H1 (cell line): Measurements from ENCODE around the gene ARHGEF10L. TPM values are rescaled to one million over a fixed set of nuclear protein-coding genes. Genes with fewer than 3 reads are reported as not detected.

Source experiments
- CTCF ChIA-PET: fragments of 300-600 bp; sonication (Branson Sonifier 250); formaldehyde crosslinking; loops from one replicate; lab custom pipeline; 2021; ENCODE audit not compliant: partially characterized antibody; lab: Charles Lee
- POLR2A ChIA-PET: fragments of 300-600 bp; sonication (Branson Sonifier 250); formaldehyde crosslinking; loops from one replicate; lab custom pipeline; 2021; ENCODE audit warnings: inconsistent platforms; ENCODE audit not compliant: partially characterized antibody; lab: Charles Lee
- DNase-seq, 2 experiments: peaks; one replicate each; pipeline versions ENCODE4 v3.0.0 to v3.0.0-alpha.2; 2010 to 2022; ENCODE audit warnings: low spot score in 2 of 2, low read depth in 1 of 2, mixed read lengths in 1 of 2
- FAIRE-seq: peaks from 2 replicates; lab custom pipeline; 2011; peaks lifted over from hg19 to GRCh38; lab: Jason Lieb, UNC
- H2AFZ ChIP-seq: 2 replicates; pipeline ENCODE4 v1.8.1; 2012; ENCODE audit warnings: low read length, inconsistent platforms
- H2AK5ac ChIP-seq: 2 replicates; pipeline ENCODE4 v1.6.1; 2013; ENCODE audit warnings: low read depth, low read length
- H2BK120ac ChIP-seq: replicated peaks from 2 replicates; pipeline ENCODE3; 2013; ENCODE audit warnings: low read depth, low read length, inconsistent platforms
- H2BK12ac ChIP-seq: 2 replicates; pipeline ENCODE4 v1.6.1; 2013; ENCODE audit warnings: low read depth, low read length
- H2BK15ac ChIP-seq: 2 replicates; pipeline ENCODE4 v1.6.1; 2013; ENCODE audit warnings: low read length
- H2BK20ac ChIP-seq: 2 replicates; pipeline ENCODE4 v1.6.1; 2013; ENCODE audit warnings: low read length
- H2BK5ac ChIP-seq: 2 replicates; pipeline ENCODE4 v1.6.1; 2013; ENCODE audit warnings: low read depth, low read length
- H3K14ac ChIP-seq: 2 replicates; pipeline ENCODE4 v1.6.1; 2013; ENCODE audit warnings: inconsistent platforms; ENCODE audit not compliant: insufficient read length
- H3K18ac ChIP-seq: 2 replicates; pipeline ENCODE4 v1.6.1; 2013; ENCODE audit warnings: low read length; ENCODE audit errors: extremely low read depth
- H3K23ac ChIP-seq: 2 replicates; pipeline ENCODE4 v1.6.1; 2013; ENCODE audit warnings: inconsistent platforms; ENCODE audit not compliant: insufficient read length
- H3K23me2 ChIP-seq: 2 replicates; pipeline ENCODE4 v1.6.1; 2013; ENCODE audit warnings: low read depth, low read length
- H3K27ac ChIP-seq: 2 replicates; pipeline ENCODE4 v1.6.1; 2011; ENCODE audit warnings: low read depth, low read length, inconsistent platforms
- H3K27me3 ChIP-seq, 4 experiments: replicated peaks in 1 of 4; 1 replicate in 1 of 4; 2 replicates in 3 of 4; pipeline versions ENCODE4 v1.6.1 to v1.8.1; 2011 to 2013; ENCODE audit warnings: low read length in 3 of 4, mild to moderate bottlenecking in 3 of 4, inconsistent platforms in 2 of 4, mixed read lengths in 2 of 4, moderate library complexity in 1 of 4; ENCODE audit not compliant: control insufficient read depth in 3 of 4, insufficient read depth in 3 of 4; ENCODE audit errors: extremely low read depth in 1 of 4
- H3K36me3 ChIP-seq, 4 experiments: 2 replicates each; pipeline versions ENCODE4 v1.6.1 to v1.8.1; 2011 to 2013; ENCODE audit warnings: mild to moderate bottlenecking in 4 of 4, low read length in 3 of 4, moderate library complexity in 2 of 4, control low read depth in 1 of 4, inconsistent platforms in 1 of 4; ENCODE audit not compliant: insufficient read depth in 4 of 4, control insufficient read depth in 2 of 4
- H3K4ac ChIP-seq: replicated peaks from 2 replicates; pipeline ENCODE3; 2013; ENCODE audit warnings: low read length, low read depth, mixed read lengths, inconsistent platforms; ENCODE audit not compliant: insufficient read length
- H3K4me1 ChIP-seq, 4 experiments: replicated peaks in 1 of 4; 1 replicate in 1 of 4; 2 replicates in 3 of 4; pipeline versions ENCODE4 v1.6.1 to v1.8.1; 2011 to 2013; ENCODE audit warnings: low read length in 3 of 4, inconsistent platforms in 2 of 4, mixed read lengths in 1 of 4; ENCODE audit not compliant: insufficient read depth in 4 of 4, control insufficient read depth in 3 of 4
- H3K4me2 ChIP-seq, 2 experiments: 2 replicates each; pipeline versions ENCODE4 v1.6.1 to v1.8.1; 2011 to 2013; ENCODE audit warnings: low read depth in 2 of 2, low read length in 2 of 2, control low read depth in 1 of 2, inconsistent platforms in 1 of 2, mild to moderate bottlenecking in 1 of 2; ENCODE audit not compliant: insufficient read depth in 1 of 2
- H3K4me3 ChIP-seq, 4 experiments: fragments of 200-600, 300-600 bp in 1 of 4; sonication (generic), shearing (Covaris generic), sonication (Bioruptor Twin) in 1 of 4; 2 replicates each; pipeline versions ENCODE4 v1.5.1 to v1.8.1; 2011 to 2016; ENCODE audit warnings: low read length in 4 of 4, low read depth in 3 of 4, control low read depth in 2 of 4, inconsistent platforms in 2 of 4, mild to moderate bottlenecking in 2 of 4, mixed read lengths in 1 of 4, moderate library complexity in 1 of 4; ENCODE audit not compliant: insufficient read depth in 2 of 4; ENCODE audit errors: extremely low read depth in 1 of 4
- H3K56ac ChIP-seq: replicated peaks from 2 replicates; pipeline ENCODE3; 2013; ENCODE audit warnings: low read depth, mild to moderate bottlenecking, mixed read lengths, low read length, inconsistent platforms; ENCODE audit not compliant: insufficient read length
- H3K79me1 ChIP-seq: 2 replicates; pipeline ENCODE4 v1.6.1; 2013; ENCODE audit warnings: low read depth, low read length, control low read depth
- H3K79me2 ChIP-seq, 2 experiments: 2 replicates each; pipeline versions ENCODE4 v1.6.1 to v1.8.1; 2012 to 2013; ENCODE audit warnings: low read length in 2 of 2, mild to moderate bottlenecking in 2 of 2, inconsistent platforms in 1 of 2; ENCODE audit not compliant: insufficient read depth in 2 of 2, control insufficient read depth in 1 of 2
- H3K9ac ChIP-seq, 4 experiments: replicated peaks in 1 of 4; 1 replicate in 1 of 4; 2 replicates in 3 of 4; pipeline versions ENCODE4 v1.6.1 to v1.8.1; 2011 to 2013; ENCODE audit warnings: low read depth in 3 of 4, low read length in 3 of 4, control low read depth in 2 of 4, mild to moderate bottlenecking in 2 of 4, moderate library complexity in 2 of 4, inconsistent platforms in 1 of 4; ENCODE audit errors: extremely low read depth in 1 of 4
- H3K9me3 ChIP-seq, 2 experiments: 2 replicates each; pipeline versions ENCODE4 v1.6.1 to v1.8.1; 2012 to 2013; ENCODE audit warnings: mild to moderate bottlenecking in 2 of 2, moderate library complexity in 2 of 2, control low read depth in 1 of 2, inconsistent platforms in 1 of 2, low read depth in 1 of 2, low read length in 1 of 2, mixed read lengths in 1 of 2; ENCODE audit not compliant: insufficient read depth in 2 of 2
- H4K20me1 ChIP-seq, 2 experiments: replicated peaks in 1 of 2; 2 replicates each; pipeline versions ENCODE3 to v1.8.1; 2011 to 2013; ENCODE audit warnings: inconsistent platforms in 2 of 2, low read length in 2 of 2, mild to moderate bottlenecking in 1 of 2; ENCODE audit not compliant: insufficient read depth in 2 of 2, control insufficient read depth in 1 of 2
- H4K5ac ChIP-seq: 2 replicates; pipeline ENCODE4 v1.6.1; 2013; ENCODE audit warnings: low read length, low read depth, mixed read lengths, inconsistent platforms; ENCODE audit not compliant: insufficient read length
- H4K8ac ChIP-seq: 2 replicates; pipeline ENCODE4 v1.8.0; 2013; ENCODE audit warnings: mild to moderate bottlenecking, moderate library complexity, low read length, inconsistent platforms; ENCODE audit not compliant: insufficient read depth; ENCODE audit errors: extremely low read depth
- H4K91ac ChIP-seq: replicated peaks from 2 replicates; pipeline ENCODE3; 2013; ENCODE audit warnings: low read length, mixed read lengths, inconsistent platforms; ENCODE audit not compliant: insufficient read length
- BRCA1 ChIP-seq: IDR thresholded peaks from 2 replicates; pipeline ENCODE4 v1.6.1; 2012; ENCODE audit warnings: low read depth, low read length, improper control_type of control experiment
- POU5F1 ChIP-seq: IDR thresholded peaks from 2 replicates; pipeline ENCODE4 v1.6.1; 2011; ENCODE audit warnings: low read depth, mild to moderate bottlenecking, low read length, moderate library complexity
- TCF12 ChIP-seq: IDR thresholded peaks from 2 replicates; pipeline ENCODE4 v1.6.1; 2011; ENCODE audit warnings: low read depth, mild to moderate bottlenecking, low read length
- WGBS, 2 experiments: shearing (Covaris generic) in 1 of 2; methylation state at CpG; one replicate each; pipeline versions ENCODE4 v1.1.6 to v1.1.7; 2013 to 2015; ENCODE audit warnings: low lambda C conversion rate in 2 of 2, mixed read lengths in 2 of 2, inconsistent platforms in 1 of 2, low coverage in 1 of 2, missing lambda C conversion rate in 1 of 2; ENCODE audit not compliant: insufficient replicate concordance in 2 of 2, insufficient coverage in 1 of 2, insufficient read length in 1 of 2; ENCODE audit errors: extremely low coverage in 1 of 2, missing lambda C conversion rate in 1 of 2; 5-methylcytosine and 5-hydroxymethylcytosine counted together
- polyA plus RNA-seq, 7 experiments: library from polyadenylated mRNA; depleted of rRNA in 3 of 7; stranded (reverse) in 5 of 7; unstranded in 2 of 7; fragments of >200 nt in 5 of 7; fragments of 200-250 nt in 2 of 7; gene quantifications; 1 replicate in 5 of 7; 2 replicates in 1 of 7; 4 replicates in 1 of 7; pipeline versions ENCODE4 v1.2.1 to v1.2.3, GENCODE V29; 2011 to 2013; ENCODE audit warnings: missing spikeins in 2 of 7, mixed read lengths in 2 of 7
- total RNA-seq: library from RNA; stranded (reverse); fragmentation: NEBNext Ultra II Directional; extraction: Animal tissue kit (Norgen Biotek cat#: 25700); gene quantifications from 2 replicates; pipeline ENCODE4 v1.2.1, GENCODE V29; 2021

The ARHGEF10L gene
- total and polyA plus RNA-seq, 2 of the 8 experiments (the other 6 are each of a cell fraction or from before 2014, with no cell fraction given): 33.6 to 39.6 TPM

GRCh38 chr1:17554954-17555353 lies 15.5 kb downstream of the ARHGEF10L start:
- H3K56ac ChIP-seq: no peak overlapping the region
- no peak overlapping the region for H4K8ac ChIP-seq
- H3K14ac ChIP-seq: no peak overlapping the region
- 0 out of 2 replicates have a peak overlapping the region, but pooled peaks have one; percentile 53 for H3K18ac ChIP-seq
- no peaks in the 10 kb centered on the region for H3K9me3 ChIP-seq
- POLR2A ChIA-PET: interaction anchor here (0.7 to 2.4 kb wide), 3 partner anchors 8 to 53 kb away, joined by 3 to 9 read pairs (median 3); no protein-coding TSS in a partner anchor
- 77% methylated on average over 2 of the region's 2 CpGs; no CpG with 5 or more reads in 1 of the 2 experiments for WGBS, 2 experiments
- peak overlapping the region; percentile 2; the same call in 1 of the 2 replicates for H2BK12ac ChIP-seq
- DNase-seq (no peak), FAIRE-seq (no peak)
- H3K27ac ChIP-seq: no peak overlapping the region
- 0 out of 2 replicates have a peak overlapping the region, but pooled peaks have one; percentile 55 for H2BK5ac ChIP-seq
- peaks cover 2 to 9% of the 10 kb centered on the region in 2 experiments for H4K20me1 ChIP-seq
- peaks cover 15 to 55% (median 37%) of the 10 kb centered on the region in 4 experiments for H3K4me1 ChIP-seq
- peaks cover 3 to 89% of the 10 kb centered on the region in 2 experiments for H3K79me2 ChIP-seq
- H3K4me3 ChIP-seq: no peak overlapping the region
- no peak overlapping the region for H3K9ac ChIP-seq
- no peak overlapping the region for H2BK120ac ChIP-seq
- no peaks in the 10 kb centered on the region for H3K36me3 ChIP-seq
- H2AFZ ChIP-seq: no peak overlapping the region
- peak overlapping the region; percentile 89; the same call in 1 of the 2 replicates for H2BK15ac ChIP-seq
- no peak overlapping the region for H4K5ac ChIP-seq
- peaks cover 32% of the 10 kb centered on the region for H3K79me1 ChIP-seq
- peaks cover 5% of the 10 kb centered on the region for H3K23me2 ChIP-seq
- no peak overlapping the region for H3K23ac ChIP-seq
- H4K91ac ChIP-seq: peak overlapping the region; percentile 47
- 0 out of 4 replicates have a peak overlapping the region, but pooled peaks of 1 of the 2 experiments have one; percentile 1 for H3K4me2 ChIP-seq
- CTCF ChIA-PET: interaction anchor here (0.7 to 86.2 kb wide), 5 partner anchors 8 to 330 kb away, joined by 3 to 1640 read pairs (median 10); no protein-coding TSS in a partner anchor
- no peaks in the 10 kb centered on the region for H3K27me3 ChIP-seq
- no peak overlapping the region for H3K4ac ChIP-seq
- no peak overlapping the region for H2BK20ac ChIP-seq
- peak overlapping the region; percentile 2; the same call in 1 of the 2 replicates for H2AK5ac ChIP-seq
- TF ChIP-seq POU5F1: no peak
- no peak for TF ChIP-seq BRCA1
- TF ChIP-seq TCF12: no peak
